Activated T-helper 1 cell treated with Interleukin-2 at 50 U/mL for 16 hours (primary cell): Measurements from ENCODE around the gene GNAQ.

ENCODE experiments used
- DNase-seq: peaks from one replicate; pipeline ENCODE4 v3.0.0-alpha.2; 2020; ENCODE audit warnings: low read depth

GNAQ gene

DNA sequence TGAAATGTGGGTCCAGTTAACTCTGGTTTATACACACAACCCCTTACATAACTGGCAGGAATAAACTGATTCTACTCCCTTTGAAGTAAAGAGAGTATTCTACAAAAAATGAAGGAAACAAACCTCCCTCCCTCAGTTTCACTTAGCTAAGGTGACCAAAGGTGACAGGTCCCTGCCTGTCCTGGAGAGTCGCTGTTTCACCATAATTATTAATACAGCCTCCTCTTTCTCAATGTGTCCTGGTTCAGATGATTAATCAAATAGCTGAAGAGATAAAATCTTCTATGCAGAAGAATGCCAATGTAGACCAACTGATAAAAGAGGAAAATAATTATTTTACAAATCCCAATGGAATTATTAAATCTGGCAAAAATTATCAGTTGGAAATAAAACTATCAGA is 219.8 kb downstream of the GNAQ start:
- DNase-seq: no peak

DNA sequence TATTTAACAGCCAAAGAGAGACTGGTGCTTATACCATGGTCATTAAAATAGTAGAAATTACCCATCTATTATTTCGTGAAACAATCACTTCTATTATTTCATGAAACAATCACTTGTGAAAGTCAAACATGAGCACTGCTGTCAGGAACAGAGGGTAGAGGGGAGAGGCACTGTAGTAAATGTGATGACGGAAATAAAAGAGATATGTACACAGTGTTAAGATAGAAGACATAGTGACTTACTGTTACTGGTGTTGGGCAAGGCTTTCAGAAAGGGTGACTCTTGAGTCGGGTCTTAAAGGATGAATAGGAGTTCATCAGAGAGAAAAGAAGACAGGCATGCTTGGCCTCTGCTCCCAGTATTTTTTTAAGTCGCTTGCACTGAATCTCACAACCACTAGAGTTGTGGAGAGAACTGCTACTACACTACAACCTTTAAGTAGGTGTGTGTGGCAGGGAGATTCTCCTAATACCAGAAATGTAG is 220.9 kb downstream of the GNAQ start:
- DNase-seq: no peak

GRCh38 chr9:77810047-77810446 is 221.6 kb downstream of the GNAQ start:
- no peak for DNase-seq

DNA sequence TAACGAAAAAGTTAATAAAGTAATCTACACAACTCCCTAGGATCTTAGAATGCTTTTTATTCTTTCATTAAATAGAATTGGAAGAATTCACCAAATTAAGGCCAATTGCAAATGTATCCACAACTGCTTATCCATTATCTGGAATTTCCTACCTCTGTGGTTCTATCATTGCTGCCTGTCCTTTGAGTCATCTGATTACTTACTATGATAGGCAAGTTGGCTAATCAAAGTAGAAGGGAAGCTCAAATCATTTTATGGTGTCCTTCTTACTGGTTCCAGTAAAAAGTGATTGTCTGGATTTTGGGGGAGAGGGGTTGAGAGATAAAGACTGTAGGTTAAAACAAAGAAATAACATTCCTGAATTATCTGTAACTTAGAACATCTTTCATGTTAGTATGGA is 222.1 kb downstream of the GNAQ start:
- DNase-seq: no peak

- no peak for DNase-seq
Measured at GRCh38 chr9:77808751-77809081, 222.9 kb downstream of the GNAQ start.

DNA sequence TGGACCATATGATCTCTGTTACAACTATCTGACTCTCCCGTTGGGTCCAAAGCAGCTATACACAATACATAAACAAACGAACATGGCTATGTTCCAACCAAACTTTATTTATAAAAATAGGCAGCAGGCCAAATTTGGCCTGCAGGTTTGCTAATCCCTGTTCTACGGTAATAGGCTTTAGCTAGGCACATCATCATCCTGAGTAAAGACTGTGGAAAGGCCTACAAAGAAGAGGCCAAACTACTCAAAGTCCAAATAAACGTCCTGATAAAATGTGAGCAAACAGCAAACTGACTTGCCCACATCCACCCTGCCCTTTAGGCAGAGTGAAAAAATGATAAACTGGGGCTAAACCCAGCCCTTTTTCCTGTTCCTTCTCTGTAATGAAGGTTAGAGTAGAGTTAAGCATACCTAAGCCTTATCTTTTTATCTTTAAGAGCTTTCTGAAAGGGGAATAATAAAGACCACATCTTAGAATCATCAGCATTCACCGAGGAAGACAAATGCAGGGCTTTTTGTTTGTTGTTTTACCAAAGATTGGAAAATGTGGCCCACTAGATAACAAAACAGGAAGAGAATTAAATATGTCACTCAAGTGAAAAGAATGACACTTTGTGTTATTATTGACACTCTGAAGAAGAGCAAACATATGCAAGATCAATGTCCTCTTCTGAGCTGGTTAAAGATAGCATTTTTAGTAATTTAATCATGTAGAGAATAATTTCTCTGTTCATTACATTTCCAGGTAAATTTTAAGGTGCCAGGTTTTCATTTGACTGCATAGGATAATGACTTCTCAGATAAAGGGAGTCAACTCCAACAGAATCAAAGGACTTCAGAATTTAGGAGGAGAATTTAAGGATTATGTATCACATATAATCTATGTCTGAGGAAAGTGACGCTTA is 223.5 kb downstream of the GNAQ start:
- no peak for DNase-seq

GRCh38 chr9:77807281-77807683 is 224.3 kb downstream of the GNAQ start:
- DNase-seq: no peak

DNA sequence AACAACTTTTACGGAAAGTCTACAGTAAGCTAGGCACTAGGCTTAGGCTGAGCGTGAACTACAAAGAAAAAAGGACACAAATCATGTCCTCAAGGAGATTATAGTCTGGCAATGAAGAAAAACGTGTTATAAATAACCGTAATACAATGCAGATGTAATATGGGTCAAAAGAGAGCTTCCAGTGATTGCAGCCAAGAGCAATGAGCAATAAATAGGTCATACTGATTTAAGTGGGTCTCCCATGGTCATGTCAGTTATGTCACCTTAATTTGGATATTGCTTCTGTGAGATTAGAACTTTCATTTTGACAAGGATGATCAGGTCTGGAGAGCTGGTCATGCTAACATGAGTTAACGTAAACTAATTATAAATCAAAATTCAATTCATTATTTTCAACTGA is 224.9 kb downstream of the GNAQ start:
- DNase-seq: no peak

GRCh38 chr9:77805810-77806209 is 225.8 kb downstream of the GNAQ start:
- DNase-seq: no peak

DNA sequence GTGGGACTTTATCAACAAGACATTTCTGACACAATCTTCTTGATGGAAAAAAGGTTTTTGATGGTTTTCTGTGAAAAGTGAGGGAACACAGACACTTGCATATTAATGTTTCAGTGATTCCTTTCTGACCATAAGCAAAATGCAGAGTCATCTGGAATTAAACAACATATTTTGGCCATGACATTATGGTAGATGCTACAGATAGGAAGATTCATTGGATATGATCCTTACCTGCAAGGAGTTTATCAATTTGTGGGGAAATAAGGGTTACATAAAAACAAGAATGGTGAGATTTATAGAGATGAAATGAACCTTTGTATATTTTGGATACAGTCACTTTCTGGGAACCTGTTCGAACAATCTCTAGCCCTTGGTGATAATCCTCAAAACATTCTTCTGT is 228.2 kb downstream of the GNAQ start:
- DNase-seq: no peak

DNA sequence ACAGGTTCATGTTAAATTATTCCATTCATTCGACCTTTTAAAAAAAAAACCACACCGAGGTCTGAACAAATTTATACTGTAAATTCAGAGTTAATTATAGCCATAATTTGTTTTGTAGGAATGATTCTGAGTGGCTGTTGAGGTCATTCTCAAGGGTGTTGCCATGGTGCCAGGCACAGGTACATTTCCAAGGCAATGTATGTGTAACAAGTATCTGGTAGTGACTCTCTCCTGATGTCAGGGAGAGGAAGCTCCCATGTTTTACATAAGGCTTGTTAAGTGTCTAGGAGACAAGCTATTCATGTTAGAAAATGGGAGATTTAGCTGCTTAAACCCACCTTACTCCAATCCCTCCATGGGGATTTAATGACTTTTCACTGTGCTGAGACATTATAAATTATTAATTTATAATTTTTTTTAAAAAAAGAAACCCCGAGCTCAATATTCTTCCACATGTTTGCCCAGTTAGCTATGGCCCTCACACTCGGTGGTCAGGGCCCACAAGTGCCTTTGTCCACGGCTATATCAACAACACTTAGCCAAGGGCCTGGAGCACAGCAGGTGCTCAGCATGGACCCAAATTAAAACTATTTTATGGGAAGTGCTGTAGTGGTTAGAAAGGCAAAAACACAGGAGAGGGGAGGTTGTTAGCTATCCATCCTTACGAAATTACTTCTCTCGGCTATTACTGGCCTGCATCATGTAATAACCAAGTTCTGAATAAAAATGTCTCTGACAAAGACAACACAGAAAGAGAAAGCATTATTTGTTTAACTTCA is 228.9 kb downstream of the GNAQ start:
- DNase-seq: no peak

DNA sequence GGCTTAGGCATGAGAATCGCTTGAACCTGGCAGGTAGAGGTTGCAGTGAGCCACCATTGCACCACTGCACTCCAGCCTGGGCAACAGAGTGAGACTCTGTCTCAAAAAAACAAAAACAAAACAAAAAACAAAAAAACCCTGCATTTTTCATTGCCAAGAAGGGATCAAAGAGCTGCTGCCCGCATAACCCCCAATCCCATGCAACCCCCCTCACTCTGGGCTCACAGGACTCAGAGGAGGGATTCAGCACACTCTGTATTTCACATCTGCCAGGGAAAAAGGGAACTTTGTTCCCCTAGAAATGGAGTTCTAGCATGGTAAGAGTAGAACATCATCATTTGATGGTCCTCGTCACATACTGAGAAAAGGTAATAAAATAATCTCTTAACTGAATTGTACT is 229.5 kb downstream of the GNAQ start:
- no peak for DNase-seq

DNA sequence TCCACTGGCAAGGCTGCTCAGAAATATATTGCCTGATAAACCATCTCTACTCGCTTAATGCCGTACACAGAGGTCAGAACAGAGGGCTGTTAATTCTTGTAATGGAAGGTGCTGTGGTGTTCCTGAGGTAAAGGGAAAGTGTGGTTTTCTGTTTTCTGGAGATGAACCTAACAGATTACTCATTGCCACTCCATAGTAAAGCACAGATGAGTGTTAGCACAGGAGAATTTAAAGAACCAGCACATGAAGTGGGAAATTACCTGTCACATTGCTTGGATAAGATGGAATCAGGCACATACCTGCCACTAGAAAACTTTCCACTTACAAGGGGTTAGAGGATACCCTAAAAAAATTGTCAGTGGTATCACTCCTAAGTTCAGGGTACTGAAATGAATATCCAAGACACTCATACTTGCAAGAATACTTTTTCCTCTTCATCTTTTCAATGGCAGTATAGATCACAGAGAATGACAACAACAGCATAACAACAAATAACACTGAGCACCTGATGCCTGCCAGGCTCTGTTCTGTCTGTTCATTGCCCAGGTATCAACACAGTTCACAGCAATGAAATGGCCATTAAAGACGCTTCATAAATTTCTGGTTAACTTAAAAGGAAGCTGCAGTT is 230.6 kb downstream of the GNAQ start:
- DNase-seq: no peak

GRCh38 chr9:77798140-77798539 is 233.5 kb downstream of the GNAQ start:
- no peak for DNase-seq

DNA sequence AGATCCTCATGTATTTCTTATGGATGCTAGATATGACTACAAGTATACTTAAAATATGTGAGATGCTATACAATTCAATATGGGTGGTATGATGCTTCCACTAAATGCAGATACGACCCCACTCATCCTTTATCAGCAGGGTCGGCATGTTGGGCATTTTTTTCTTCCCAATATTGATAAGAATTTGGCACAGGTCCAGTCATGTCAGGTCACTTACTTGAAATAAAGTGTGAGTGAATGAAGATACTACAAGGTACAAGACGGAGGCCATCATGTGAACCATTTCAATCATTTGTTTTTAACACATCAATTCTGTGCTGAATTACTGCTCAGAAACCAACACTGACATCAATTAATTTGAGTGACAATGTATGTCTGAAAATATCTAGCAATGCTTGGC is 236.6 kb downstream of the GNAQ start:
- no peak for DNase-seq

- no peak for DNase-seq
Measured at GRCh38 chr9:77793849-77794248, 237.8 kb downstream of the GNAQ start.

DNA sequence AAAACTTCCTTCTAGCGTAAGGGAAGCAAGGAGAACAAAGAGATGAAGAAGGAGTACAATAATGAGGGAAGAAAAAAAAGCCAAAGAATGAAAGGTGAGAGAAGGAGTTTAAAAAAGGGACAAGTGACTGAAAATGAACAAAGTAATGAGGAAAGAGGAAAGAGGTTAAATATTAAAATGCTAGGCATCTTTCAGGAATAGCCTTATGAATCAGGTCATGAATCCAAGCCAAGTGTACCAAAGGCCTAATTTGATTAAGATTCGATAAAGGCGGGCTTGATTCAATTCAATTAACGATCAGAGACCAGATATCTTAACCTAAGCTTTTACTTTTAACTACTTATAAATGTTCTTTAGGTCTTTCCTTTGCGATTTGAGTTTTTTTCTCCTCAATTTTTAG is 241.7 kb downstream of the GNAQ start:
- DNase-seq: no peak

DNA sequence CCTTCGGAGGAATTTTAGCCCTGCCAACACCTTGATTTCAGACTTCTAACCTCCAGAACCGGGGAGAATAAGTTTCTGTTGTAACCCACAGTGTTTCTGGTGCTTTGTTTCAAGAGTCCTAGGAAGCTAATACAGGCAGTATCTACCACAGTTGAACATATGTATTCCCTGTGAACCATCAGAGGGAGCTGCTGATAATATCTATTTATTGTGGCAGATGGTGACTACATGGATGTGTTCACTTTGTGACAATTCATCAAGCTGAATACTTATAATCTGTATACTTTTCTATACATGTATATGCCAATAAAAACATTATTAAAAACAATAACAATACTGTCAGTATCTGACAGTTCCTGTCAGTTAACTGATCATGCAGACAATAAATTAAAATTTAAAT is 246.3 kb downstream of the GNAQ start:
- no peak for DNase-seq

GRCh38 chr9:77783518-77783917 is 248.1 kb downstream of the GNAQ start:
- no peak for DNase-seq

GRCh38 chr9:77779010-77779409 is 252.6 kb downstream of the GNAQ start:
- DNase-seq: no peak

GRCh38 chr9:77773381-77773780 is 258.2 kb downstream of the GNAQ start:
- DNase-seq: no peak

DNA sequence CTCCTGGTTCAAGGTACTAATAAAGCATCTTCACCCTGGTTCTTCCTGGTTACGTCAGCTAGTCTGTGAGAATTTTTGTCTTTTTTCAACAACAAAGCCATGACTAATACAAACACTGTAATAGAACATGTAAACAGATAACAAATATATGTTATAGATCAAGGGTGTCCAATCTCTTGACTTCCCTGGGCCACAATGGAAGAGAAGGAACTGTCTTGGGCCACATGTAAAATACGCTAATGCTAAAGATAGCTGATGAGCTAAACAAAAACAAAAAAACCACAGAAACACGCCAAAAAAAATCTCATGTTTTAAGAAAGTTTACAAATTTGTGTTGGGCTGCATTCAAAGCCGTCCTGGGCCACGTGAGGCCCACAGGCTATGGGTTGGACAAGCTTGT is 259.0 kb downstream of the GNAQ start:
- DNase-seq: no peak

- no peak for DNase-seq
Measured at GRCh38 chr9:77771171-77771570, 260.4 kb downstream of the GNAQ start.
